Measurements from ENCODE around the gene LRMDA.
A peak's percentile ranks its signal among the peaks of the same experiment; 100 is the strongest.

Gene LRMDA

DNA sequence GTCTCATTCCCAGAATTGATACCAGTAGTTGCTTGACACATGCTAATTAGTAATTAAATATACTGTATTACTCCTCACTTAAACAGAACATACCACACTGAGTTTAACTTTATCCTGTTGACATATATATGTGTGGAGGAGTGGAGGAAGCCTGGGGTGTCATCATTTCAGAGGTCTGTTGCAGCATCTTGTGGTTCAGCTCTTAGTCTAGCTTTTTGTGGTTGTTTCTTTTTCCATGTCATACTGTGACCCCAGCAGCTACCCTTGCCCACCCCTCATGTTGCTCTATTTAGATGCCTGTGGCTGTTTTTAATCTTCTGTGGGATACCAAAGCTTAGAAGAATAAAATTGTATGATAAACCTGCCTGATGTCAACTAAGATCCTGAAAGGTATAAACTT lies 875.4 kb downstream of the LRMDA start:
- TF ChIP-seq CTCF (IDR thresholded peaks at IDR 0.05; ENCODE audit: low read depth, low read length, missing control alignments), result no peak
- no peak overlapping the region for H3K4me3 ChIP-seq (ENCODE audit: low read depth, low read length)
- DNase-seq (ENCODE audit: low read depth), result no peak

DNA sequence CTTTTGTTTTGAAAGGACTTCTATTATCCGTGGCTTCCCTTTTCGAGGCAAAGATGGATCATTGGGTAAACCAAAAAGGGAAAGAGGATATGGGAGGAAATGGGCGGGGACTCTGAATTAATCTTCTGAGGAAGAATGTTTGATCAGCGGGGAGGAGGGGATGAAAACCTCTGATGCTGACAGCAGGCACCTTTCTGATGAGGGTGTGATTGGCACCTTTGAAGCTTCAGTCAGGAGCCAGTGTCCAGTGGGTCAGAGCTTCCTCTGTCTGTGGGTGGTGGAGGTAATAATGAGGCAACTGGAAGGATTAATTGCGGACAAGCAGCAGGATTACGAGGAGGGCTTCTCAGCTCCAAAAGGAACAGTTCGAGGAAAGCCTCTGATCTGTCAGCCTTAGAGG lies 877.6 kb downstream of the LRMDA start:
- no peak overlapping the region for H3K4me3 ChIP-seq (ENCODE audit: low read depth, low read length)
- TF ChIP-seq CTCF (IDR thresholded peaks at IDR 0.05; ENCODE audit: low read depth, low read length, missing control alignments), result no peak
- no peak for DNase-seq (ENCODE audit: low read depth)

GRCh38 chr10:76309741-76310587 lies 878.5 kb downstream of the LRMDA start:
- no peak for DNase-seq (ENCODE audit: low read depth)
- no peak for TF ChIP-seq CTCF (IDR thresholded peaks at IDR 0.05; ENCODE audit: low read depth, low read length, missing control alignments)
- no peak overlapping the region for H3K4me3 ChIP-seq (ENCODE audit: low read depth, low read length)

- DNase-seq (ENCODE audit: low read depth), result no peak
Observed at GRCh38 chr10:76310588-76311080, 879.2 kb downstream of the LRMDA start.

DNA sequence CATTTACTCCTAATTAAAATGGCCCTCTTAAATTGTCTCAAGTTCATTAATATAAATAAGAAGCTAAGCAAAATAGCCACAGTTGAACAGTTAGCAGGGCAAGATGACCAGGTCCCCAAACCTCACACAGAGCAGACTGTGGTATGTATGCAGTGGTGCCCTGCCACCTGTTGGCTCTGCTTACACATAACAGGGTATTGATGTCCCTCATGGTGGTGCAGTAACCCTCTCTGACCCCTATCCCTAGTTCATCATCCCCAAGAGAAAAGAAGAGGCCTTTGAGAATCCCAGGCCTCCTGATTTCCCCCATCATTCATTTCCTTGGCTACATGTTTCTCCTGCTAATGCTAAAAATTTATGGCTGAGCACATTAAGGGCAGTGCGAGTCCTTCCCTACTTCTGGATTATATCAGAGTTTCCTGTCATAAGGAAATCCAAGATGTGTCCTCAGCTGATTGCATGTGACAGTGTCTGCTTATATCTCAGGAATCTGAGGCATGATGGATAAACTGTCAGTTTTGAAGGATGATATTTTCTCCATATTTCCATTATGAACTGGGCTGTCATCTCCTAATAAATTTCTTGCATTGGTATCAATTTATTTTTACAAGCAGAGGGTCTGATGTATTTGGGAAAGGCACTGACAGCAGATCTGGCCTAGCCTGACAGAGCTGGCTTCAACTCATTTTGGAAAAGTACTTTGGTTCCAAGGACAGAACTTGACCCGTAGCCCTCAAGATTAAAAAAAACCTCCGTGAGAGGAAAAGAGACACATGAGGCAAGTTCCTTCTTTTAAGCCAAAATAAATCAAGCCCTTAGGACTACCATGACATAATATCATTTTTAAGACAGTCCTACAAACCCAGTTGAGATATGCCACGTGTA lies 880.6 kb downstream of the LRMDA start:
- TF ChIP-seq CTCF (IDR thresholded peaks at IDR 0.05; ENCODE audit: low read depth, low read length, missing control alignments), result peak; percentile 53
- H3K4me3 ChIP-seq (ENCODE audit: low read depth, low read length), result no peak overlapping the region
- no peak for DNase-seq (ENCODE audit: low read depth)

More at GRCh38 chr10:76310588-76311080, 879.2 kb downstream of the LRMDA start:
- TF ChIP-seq CTCF (IDR thresholded peaks at IDR 0.05; ENCODE audit: low read depth, low read length, missing control alignments), result no peak
- H3K4me3 ChIP-seq (ENCODE audit: low read depth, low read length), result no peak overlapping the region

GRCh38 chr10:76315240-76315639 lies 883.8 kb downstream of the LRMDA start:
- no peak for DNase-seq (ENCODE audit: low read depth)
- H3K4me3 ChIP-seq (ENCODE audit: low read depth, low read length), result no peak overlapping the region
- TF ChIP-seq CTCF (IDR thresholded peaks at IDR 0.05; ENCODE audit: low read depth, low read length, missing control alignments), result no peak
